Activated CD4-positive, alpha-beta T cell treated with anti-CD3 and anti-CD28 coated beads for 48 hours (primary cell): ENCODE results near the gene COMTD1.
"Not testable (repeated sequence)": the region's sequence is repeated elsewhere in the genome, so short reads cannot be mapped to it uniquely, and the experiment has no call there.

Experiments
- DNase-seq: peaks from one replicate; pipeline ENCODE4 v3.0.0-alpha.2; 2020

COMTD1 gene

DNA sequence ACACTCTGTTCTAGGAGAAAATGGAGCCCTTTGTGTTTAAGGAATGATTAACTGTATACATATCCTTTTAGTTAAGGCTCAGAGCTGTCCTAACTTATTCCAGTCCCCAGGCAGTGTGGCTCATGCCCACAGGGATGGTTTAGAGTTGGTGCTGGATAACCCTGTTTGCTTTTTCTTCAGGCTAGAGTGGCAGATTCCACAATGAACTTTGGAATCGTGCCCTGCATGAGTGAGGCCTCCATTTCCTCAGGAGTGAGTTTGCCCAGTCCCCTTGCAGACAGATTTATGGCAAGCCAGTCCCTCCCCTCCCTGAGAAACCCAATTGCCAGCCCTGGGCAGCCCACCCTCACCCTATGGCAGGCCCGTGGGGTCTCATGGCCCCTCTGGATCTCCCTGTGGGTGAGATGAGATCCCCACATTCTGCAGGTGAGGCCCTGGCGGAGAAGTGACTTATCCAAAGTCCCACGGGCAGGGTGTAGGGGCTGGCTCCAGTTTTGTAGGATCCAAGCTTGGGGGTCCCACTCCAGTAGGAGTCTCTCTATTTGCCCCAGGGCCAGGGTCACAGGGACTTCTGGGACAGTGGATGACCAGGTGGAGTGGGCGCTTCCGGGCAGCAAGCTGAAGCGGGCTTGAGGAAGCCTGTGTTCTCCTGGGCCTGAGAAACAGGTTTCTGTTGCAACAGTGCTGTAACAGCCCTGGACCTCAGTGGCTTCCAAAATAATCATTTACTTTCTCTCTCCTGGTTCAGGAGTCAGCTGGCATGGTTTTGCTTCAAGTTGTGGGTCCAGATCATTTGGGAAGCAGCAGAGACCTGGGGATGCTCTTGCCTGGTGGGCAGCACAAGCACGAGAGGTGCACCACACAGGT is 9.0 kb upstream of the COMTD1 start:
- no peak for DNase-seq

DNA sequence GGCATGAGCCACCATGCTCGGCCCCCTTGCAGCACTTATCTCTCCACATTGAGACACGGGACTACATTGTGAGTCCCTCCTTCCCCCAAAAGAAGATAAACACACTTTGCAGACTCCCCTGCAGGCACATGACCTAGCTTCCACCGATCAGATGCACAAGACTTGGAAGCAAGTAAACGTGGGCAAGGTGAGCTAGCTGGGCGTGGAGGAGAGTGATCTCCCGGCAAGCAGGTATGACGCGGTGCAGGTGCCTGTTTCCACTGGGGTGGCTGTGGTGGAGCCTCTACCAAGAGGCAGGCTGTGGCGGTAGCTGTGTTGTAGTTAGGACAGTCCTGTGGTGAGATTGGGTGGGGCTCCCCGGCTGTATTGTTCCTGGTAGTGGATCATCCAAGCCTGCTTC is 7.7 kb upstream of the COMTD1 start:
- DNase-seq = no peak

DNA sequence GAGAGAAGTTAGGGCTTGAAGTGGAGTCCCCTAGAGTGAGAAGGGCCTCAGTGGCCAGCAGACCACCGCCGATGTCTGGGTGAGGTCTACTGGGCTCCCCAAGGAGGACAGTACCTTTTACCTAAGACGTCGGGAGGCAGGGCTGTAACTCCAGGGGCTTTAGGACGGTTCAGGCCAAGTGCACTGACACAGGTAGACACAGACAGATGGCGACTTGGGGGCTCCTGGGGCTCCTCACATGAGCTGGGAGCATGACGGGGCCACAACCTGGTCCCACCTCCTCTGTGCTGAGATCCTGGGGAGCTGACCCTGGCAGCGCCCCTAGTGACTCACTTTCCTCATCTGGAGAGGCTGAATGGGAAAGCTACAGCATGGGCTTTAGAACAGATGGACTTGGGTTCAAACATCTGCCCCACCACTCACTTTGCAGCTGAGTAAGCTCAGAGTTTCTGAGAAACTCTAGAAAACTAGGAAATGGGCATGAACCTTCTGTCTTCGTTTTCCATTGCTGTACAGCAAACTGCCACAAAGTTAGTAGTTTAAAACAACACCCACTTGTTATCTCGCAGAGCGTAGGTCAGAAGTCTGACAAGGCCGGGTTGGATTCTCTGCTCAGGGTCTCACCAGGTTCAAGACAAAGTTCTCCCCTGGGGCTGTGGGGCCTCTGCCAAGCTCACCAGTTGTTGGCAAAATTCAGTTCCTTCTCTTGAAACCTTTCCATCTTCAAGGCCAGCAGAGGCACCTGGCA is 4.7 kb upstream of the COMTD1 start:
- no peak for DNase-seq

DNA sequence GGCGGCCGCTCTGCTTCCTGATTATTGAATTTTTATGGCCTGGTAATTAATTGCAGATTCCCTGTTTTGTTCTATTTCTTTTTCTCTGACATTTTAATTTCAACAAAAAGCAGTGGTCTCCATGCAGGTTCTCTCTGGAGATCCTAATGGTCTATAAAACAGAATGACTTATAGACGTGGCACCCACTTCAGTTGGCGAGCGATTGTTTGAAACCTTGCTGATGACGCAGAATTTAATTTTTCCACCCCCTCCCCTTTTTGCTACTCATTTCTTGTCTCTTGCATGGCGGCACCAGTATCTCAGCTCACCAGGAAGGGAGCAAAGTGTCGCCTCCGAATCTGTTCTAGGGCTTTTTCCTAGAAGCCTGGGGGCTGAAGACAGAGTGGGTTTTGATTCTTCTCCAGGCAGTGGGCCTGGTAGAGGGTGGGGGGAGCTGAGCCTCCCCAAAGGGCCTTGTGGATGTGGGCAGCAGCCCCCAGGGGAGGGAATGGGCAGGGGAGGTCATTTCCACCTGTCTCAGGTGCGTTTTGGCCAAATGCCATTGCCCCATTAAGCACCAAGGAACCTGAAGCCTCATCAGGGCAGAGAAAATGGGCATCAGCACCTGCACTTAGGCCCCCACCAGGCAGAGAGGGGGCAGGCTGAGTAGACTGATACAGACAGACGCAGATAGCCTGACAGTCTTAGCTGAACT is 3.5 kb upstream of the COMTD1 start:
- DNase-seq = no peak

DNA sequence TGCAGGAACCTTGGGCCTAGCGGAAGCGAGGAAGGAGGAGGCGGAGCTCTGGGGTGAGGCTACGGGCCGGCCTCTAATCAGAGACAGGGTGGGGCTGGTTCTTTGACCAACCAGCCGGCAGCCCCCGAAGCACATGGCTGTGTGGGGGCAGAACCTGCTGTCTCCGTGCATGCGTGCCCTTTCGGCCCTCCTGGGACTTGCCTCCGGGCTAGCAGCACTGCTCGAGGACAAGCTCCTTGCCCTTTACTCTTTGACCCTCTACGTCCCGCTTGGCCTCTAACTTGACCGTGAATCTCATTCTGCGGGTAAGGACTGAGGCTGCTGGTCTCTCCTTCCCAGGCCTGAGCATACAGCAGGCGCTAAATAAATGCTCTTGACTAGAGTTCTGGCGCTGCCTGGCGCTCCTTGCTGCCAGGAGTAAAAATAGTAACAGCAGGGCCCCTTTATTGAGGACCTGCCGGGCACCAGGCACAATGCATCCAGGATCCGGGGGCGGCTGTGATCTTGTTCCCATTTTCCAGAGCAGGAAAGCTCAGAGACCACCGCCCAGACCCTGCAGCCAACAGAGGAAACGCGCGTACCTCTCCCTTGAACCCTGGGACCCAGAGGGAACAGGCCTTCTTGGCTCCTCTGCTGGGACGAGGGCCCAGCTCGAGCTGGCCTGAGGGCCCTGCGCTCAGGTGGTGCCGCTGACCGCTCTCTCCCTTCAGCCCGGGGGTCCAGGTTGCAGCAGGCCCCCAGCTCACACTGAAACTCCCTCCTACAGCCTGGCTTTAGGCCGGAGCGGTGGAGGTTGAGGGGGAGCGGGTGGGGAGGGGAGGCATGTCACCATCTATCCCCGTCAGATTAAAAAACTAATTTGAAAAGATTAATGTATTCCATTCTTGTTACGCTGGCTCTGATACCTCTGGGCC is 2.7 kb upstream of the COMTD1 start:
- DNase-seq = no peak

DNA sequence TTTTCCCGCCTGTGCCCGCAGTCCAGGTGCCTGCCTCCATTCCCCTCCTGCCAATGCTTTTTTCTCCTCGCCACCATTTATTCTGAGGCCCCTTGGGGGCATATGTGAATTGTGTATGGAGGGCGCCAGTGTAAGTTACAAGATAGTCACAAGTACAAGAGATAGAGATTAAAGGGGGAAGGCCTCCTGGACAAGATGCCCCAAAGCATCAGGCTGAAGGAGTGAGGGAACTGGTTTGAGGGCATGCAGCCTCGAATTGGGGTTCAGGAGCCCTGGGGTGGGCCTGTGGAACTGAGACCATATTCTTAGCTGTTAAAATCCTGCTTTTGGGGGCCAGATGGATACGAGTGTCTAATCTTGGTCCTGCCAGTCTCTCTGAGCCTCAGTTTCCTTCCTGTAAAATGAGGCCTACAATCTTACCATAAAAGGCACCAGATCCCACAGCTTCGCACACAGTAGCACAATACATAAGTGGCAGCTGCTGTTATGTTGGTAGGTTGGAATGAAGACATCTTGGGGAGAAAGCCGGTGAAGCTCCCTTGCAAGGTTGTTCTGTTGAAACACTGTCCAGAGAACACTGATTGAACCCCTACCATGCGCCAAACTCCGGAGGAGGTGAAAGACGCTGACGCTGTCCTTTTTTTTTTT is 545 bp upstream of the COMTD1 start:
- DNase-seq = no peak

DNA sequence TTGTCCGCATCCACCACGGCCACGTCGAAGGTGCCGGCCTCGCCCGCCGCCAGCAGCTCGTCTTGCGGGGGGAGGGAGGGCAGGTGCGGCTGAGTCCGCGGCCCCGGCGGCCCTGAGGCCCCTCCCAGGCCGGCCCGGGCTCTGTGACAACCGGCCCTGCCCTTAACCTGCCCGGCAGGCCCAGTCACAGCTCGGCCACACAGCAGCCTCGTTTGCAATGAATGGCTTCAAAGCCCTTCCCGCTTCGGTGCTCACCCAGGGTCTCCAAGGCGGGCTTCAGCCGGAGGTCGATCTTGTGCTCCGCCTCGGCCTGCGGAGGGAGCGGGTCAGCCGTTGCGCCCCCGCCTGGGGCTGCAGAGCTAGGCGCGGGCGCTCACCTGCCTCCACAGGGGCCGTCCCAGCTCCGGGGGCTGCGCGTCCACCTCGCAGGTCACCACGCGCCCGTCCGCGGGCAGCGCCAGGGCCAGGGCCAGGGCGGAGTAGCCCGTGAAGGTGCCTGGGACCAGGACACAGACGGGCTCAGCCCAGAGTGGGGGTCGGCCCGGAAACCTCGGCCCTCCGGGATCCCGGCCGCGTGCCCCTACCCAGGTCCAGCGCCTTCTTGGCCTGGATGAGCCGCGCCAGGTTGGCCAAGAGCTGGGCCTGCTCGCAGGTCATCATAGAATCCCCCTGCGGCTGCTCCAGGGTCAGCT is 928 bp downstream of the COMTD1 start:
- DNase-seq = no peak

DNA sequence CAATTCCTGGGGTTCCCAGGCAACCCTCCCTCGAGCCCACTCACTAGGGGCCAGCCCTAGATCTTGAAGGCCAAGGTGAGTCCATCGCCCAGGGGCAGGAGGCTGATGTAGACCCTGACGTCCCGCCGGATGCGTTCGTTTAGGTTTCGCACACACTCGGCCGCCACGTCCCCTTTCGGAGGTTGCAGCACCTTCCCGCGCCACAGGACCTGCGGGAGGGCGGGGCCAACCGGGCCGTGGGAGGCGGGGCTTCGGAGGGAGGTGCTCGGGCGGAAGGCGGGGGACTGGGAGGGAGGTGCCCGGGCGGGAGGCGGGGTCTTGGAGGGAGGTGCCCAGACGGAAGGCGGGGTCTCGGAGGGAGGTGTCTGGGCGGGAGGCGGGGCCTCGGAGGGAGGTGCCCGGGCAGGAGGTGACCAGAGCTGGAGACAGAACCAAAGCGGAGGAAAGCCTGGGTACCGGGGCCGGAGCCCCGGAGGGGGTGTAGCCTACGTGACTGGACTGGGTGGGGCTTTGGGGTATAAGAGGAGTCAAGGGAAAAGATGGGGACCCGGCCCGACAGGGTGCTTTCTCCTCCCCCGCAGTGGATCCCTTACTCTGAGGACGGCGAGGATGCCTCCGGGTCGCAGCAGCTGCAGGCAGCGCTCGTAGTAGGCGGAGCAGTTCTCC is 1.6 kb downstream of the COMTD1 start:
- DNase-seq = peak; percentile 99

DNA sequence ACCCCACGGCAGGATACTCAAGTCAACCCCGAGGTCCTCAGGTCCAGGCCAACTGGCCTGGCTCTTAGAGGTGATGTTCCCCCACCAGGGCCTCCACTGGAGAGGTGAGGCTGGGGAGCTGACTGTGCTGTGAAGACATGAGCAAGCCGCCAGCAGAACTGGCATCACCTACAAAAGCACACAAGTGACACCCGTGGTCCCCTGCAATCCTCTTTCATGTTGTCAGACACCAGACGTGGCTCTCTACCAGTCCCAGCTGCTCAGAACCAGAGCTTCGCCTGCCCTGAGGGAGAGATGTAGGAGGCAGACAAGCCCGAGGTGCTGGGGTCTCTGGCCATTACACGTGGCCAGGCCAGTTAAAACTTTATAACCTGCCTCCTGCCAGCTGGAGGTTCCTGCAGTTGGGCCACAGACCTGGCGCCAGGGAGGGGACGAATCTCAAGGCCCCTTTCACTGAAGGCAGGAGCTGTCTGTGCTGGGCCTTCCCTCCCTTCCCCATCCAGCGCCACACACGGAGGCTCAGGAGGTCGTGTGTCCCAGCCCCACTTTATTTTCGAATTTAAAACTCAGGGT is 2.2 kb downstream of the COMTD1 start:
- peak; percentile 24 for DNase-seq

DNA sequence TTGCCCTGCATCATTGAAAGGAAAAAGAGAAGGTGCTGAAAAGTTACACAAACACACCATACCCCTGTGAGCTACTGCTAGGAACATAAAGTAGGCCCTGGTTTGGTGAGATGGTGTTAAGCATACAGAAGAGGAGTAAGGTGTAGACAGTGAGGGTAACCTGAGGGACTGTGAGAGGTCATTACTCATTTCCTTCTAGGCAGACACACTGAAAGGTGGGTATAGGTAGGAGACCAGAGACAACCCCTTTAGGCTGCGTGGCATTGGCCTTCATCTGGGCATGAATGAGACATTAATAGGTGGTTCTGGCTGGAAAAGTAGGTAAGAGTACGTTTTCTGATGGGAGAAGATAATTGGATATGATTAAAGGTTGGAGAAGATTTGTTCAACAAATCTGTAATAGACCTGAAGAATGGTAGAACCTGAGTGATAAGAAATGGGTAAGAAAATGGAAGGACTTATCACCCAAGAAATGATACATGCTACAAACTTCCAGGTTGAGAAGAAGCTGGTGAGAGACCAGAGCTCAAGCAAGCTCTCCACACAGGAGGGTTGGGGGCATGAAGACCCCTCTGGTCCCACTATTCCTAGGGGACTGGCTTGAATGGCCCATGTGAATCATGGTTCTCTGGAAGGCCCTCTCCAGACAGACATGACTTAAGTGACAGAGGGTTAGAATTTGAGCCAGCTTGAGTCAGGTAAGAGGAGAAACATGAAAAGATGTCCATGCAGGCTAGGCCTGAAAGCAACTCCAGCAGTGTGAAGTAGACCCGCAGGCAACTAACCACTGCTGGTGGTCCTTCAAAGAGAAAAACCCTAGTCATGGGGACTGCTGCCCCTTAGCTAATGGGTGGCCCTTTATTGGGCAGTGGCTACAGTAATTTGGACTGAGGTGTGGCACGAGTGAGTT is 3.8 kb downstream of the COMTD1 start:
- DNase-seq = no peak

DNA sequence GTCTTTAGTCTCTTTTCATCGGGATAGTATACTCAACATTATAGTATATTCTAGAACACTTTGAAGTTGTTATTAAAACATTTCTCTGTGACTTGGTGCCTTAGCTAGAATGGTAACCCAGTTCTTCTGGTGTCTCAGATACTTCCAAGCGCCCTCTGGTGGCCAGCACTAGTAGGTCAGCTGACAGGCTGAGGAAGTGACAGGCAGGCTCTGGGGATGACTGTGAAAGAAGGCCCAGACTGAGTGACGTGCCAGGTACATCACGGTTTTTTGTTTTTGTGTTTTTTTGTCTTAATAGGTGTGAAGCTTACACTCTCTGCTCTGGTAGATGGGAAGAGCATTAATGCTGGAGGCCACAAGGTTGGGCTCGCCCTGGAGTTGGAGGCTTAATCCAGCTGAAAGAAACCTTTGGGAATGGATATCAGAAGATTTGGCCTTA is 5.1 kb downstream of the COMTD1 start:
- DNase-seq = peak; percentile 96

DNA sequence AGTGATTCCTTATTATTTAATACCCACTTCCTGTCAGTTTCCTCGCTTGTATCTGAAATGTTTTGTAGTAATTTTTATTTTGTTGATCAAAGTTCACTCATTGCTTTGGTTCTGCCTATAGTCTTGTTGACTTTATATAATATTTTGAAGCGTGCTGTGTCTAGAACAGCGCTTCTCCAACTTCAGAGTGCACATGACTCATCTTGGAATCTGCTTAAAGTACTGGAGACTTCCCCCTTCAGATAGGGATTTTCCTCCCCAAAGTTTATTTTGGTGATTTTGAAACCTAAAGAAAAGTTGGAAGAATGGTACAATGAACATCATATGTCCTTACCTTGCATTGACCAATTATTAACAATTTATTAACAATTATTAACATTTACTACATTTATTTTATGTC is 5.8 kb downstream of the COMTD1 start:
- no peak for DNase-seq

DNA sequence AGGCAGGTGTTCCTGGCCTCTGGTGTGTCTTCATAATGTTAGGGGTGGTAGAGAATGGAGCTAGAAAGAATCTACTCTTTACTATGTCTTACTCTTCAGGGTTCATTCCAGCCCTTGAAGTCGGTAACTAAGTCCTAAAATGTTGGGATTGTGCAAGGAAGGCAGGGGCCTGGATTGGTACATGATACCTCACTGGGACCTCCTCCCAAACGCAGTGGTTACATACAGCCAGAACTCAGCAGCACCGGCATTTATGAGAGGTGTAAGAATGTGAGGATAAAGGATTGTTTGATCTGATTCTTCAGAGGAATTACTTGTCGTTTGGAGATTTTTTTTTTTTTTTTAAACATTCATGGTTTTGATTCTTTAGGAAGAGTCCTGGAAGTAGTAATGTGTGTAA is 6.9 kb downstream of the COMTD1 start:
- no peak for DNase-seq

DNA sequence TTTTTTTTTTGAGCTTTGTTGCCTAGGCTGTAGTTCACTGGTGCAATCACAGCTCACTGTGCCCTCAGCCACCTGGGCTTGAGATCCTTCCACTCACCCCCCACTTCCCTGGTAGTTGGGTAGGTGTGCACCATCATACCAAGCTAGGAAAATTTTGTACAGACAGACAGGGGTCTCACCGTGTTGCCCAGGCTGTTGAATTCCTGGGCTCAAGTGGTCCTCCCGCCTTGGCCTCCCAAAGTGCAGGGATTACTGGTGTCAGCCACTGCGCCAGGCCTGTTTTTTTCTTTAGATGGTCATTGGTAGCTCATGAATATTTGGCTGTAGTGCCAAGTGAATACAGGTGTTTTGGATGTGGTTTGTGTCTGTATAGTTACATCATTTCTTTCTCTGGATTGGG is 7.5 kb downstream of the COMTD1 start:
- DNase-seq = no peak

DNA sequence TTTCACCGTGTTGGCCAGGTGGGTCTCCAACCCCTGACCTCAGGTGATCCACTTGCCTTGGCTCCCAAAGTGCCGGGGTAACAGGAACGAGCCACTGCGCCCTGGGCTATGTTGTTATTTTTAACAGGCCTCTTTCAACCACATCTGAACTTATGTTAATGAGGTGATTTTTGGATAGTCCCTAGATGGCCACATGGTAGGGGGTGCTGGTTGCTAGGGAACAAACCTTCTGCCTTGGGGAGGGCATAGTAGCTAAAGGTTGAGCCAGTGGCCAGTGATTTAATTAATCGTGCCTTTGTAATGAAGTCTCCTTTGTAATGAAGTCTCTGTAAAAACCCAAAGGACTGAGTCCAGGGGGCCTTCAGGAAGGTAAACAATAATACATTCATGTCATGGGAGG is 9.1 kb downstream of the COMTD1 start:
- no peak for DNase-seq

DNA sequence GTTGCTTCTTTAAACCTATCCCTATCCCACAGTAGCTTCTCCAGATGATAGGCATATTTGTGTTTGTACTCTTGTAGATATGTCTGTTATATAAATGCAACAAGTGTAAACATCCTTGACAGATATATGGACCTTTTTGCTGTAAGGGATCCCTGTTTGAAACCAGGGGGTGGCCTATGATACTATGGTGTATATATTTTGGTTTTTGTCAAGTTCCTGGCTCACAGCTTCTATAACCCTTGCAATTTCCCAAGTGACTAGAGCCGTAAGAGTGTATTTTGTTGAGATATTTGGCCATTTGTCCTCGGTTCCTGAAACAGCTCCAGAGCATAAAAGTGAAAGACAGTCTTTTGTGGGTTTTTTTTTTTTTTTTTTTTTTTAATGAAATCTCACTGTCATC is 9.7 kb downstream of the COMTD1 start:
- no peak for DNase-seq

DNA sequence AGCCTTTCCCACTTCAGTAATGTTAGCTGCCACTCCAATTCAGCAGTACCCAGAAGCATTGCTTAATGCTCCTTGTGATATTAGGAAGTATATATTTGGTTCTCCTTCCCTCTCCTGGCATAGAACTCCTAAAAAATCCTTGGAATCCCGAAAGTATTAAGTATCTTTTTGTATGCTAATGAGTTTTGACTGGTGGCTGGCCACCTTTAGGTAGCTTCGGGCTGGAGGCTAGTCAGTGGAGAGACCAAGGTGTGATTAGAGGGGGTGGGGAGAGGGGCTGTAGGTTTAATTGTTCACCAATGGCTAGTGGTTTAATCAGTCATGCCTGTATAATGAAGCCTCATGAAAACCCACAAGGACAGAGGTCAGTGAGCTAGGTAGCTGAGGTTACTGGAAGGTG is 12.2 kb downstream of the COMTD1 start:
- DNase-seq = no peak

DNA sequence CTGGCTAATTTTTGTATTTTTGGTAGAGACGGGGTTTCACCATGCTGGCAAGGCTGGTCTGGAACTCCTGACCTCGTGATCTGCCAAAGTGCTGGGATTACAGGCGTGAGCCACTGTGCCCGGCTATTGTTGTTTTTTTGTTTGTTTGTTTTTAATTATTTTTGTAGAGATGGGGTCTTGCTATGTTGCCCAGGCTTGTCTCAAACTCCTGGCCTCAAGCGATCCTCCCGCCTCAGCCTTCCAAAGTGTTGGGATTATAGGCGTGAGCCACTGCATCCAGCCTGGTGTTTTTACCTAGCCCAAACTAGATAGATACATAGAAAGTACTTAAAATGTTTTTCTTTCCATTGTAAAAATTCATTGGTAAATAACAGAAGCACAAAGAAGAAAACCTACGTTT is 14.3 kb downstream of the COMTD1 start:
- not testable (repeated sequence) for DNase-seq

DNA sequence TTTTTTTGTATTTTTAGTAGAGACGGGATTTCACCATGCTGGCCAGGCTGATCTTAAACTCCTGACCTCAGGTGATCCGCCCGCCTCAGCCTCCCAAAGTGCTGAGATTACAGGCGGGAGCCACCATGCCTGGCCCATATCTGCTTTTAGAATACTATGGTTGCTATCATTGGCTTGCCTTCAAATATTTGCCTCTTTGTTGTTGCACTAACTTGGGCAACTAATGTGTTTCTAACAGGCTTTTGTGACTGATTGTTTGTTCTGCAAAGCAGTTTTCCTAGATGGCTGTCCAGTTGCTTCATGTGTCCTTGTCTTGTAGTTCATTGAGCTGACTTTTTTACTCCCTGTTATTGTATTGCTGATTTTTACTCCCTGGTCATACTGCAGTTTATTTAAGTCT is 15.5 kb downstream of the COMTD1 start:
- DNase-seq = no peak
